GM19438 (cell line): ENCODE measurements around the gene CASTOR1.

Experiments used
- ATAC-seq: cut with Tn5 transposase; IDR thresholded peaks from one replicate; pipeline ENCODE4 v1.9.1; 2021; ENCODE audit warnings: low read depth; ENCODE audit not compliant: unreplicated experiment

The CASTOR1 gene

GRCh38 chr22:30320021-30320556, 30.8 kb upstream of the CASTOR1 start:
- ATAC-seq, result no peak

DNA sequence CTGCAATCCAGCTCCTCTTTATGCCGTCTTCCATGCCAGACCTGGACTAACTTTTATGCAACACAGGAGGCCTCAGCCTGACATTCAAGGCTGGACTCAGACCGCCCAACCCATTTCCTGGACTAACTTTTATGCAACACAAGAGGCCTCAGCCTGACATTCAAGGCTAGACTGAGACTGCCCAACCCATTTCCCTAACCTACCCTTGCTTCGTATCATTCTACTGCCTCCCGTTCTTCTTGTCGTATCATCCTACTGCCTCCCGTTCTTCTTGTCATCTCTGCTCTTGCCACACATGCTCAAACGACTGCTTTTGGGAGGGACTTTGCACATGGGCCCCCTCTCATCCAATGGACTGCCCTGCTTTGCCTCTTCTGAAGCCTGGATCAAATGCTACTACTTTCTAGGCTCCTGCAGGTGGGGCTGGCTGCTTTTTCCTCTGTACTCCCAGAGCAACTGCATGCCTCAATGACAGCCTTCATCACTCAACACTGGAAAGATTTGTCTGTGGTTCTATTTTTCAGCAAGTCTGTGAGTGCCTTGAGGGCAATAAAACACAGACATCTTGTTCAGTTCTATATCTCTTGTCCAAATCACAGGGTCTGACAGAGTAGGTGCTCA, 29.6 kb upstream of the CASTOR1 start:
- ATAC-seq, result no peak

- ATAC-seq, result no peak
These were observed 28.5 kb upstream of the CASTOR1 start for GRCh38 chr22:30317778-30318177.

GRCh38 chr22:30315962-30316576, 26.8 kb upstream of the CASTOR1 start:
- no peak for ATAC-seq

DNA sequence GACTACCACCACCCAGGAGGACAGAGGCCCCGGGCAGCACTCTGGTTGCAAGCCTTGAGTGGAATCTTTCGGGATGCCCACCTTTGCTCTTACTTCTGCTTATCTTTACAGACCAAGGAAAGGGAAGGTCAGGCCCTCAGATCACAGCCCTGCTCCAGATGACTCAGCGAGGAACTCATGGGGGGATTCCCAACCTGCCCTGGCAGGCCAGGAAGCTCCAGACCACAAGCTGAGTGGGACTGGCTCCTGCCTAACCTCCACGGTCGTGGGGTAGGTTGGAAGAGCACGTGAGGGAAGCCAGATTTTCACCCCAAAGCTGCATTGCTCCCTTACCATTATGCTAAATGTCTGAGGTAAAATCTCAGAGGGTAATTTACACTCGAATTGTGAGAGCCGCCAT, 25.6 kb upstream of the CASTOR1 start:
- no peak for ATAC-seq

DNA sequence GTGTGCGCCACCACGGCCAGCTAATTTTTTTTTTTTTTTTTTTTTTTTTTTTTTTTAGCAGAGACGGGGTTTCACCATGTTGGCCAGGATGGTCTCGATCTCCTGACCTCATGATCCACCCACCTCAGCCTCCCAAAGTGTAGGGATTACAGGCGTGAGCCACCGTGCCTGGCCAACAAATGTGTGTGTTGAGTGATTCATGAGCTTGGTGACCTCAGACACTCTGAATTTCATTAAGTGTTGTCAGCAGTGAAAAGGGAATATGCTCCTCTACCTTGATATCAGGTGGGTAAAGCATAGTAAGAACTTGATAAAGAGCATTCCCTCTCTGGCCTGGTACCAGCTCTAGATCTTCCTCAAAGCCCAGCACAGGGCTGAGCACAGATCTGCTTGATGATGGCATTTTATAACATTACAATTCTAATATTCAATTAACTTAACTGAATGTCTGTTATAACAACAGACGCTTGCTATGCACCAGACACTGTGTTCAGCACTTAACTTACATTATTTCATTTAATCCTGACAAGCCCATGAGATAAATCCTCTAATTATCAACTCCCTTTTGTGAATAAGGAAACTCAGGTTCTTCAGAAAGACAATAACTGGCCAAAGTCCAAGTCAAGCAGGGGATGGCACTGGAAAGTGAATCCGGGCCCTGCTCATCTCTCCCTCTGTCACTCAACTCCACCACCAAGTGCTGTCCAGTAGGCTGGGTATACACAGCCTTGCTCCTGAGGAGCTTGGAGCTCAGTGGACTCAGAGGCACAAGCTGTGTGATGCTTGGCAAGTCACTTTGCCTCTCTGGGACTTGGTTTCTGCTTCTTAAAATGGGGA, 24.4 kb upstream of the CASTOR1 start:
- ATAC-seq, result no peak

GRCh38 chr22:30312053-30312452, 22.7 kb upstream of the CASTOR1 start:
- no peak for ATAC-seq

GRCh38 chr22:30310881-30311771, 21.8 kb upstream of the CASTOR1 start:
- no peak for ATAC-seq

GRCh38 chr22:30309951-30310741, 20.8 kb upstream of the CASTOR1 start:
- ATAC-seq, result no peak

DNA sequence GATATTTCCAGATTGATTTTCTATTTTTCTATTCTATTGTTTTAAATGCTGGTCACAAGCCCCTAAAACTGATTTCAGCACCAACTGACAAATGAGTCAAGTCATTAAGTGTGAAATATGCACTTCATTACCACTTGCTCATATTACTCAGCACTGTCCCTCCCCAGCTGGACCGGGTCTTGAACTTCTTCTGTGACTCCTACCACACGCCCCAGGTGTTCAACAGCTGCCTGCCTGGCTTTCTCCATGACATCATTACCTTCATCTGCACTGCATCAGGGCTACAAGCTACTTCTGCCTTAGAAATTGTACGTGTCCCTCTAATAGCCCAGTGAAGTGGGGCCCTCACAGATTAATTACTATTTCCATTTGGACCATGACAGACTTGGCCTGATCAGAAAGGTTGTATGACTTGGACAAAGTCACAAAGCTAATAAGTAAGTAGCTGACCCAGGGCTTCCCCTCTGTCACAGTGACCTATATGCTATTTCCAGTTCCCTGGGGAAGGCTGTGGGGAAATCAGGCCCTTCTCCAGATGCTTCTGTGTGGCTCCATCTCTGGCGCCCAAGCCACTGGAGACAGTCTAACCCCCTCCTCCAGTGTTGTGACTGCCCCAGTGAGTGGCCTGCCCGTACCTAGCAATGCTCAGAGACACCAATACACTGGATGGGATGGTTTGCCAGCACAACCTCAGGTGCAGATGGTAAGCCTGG, 19.4 kb upstream of the CASTOR1 start:
- ATAC-seq, result no peak

DNA sequence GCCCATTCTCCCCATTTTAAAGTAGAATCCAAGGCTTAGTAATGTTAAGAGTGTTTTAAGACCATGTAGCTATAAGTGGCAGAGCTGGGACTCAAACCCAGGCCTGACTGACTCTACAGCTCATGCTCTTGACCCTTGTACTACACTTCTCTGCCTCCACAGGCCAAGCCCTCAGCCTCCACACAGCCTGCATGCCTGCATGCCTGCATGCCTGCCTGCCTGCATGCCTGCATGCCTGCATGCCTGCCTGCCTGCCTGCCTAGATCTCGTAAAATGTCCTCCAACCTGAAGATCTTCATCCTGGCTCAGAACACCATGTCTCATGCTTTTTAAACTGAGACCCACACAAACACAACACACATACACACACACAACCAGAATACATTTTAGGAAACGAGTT, 18.8 kb upstream of the CASTOR1 start:
- no peak for ATAC-seq

DNA sequence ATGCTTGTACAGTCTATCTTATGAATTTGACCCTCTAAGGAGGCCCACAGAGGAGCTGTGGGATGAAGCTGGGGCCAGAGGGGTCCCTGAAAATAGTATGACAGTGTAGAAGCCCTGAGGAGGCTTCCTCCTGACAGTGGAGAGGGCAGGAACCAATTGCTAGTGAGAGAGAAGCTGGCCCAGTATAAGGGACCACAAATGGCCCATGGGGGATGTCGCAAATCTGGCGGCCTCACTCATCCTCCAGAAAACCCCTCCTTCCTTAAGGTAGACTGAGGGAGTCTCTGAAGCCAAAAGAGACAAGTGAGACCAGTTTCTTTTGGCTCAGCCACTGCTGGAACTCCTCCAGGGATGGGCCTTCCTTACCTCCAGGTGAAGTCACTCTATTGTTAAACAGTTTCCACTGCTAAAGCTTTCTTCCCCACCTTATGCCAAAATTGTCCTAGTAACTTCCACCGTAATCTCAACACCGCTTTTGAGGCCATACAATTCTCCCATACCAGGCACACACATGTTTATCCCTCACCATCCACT, 17.8 kb upstream of the CASTOR1 start:
- no peak for ATAC-seq

- ATAC-seq, result no peak
These were observed 17.3 kb upstream of the CASTOR1 start for GRCh38 chr22:30306627-30307011.

GRCh38 chr22:30305906-30306626, 16.8 kb upstream of the CASTOR1 start:
- ATAC-seq, result no peak

- peak; percentile 35 for ATAC-seq
These were observed 16.2 kb upstream of the CASTOR1 start for GRCh38 chr22:30305519-30305905.

GRCh38 chr22:30304495-30305244, 15.4 kb upstream of the CASTOR1 start:
- ATAC-seq, result no peak

DNA sequence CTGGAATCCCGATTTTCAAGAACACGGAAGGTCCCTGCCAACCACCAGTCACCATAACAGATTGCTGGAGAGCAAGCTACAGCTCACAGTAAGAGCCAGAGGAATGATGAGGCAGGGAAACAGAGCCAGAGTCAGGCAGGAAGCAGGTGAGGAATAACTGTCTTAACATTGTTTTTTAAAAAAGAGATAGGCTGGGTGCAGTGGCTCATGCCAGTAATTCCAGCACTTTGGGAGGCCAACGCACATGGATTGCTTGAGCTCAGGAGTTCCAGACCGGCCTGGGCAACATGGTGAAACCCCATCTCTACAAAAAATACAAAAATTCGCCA, 13.5 kb upstream of the CASTOR1 start:
- ATAC-seq, result no peak
